Kidney (tissue), 14 donors: ENCODE measurements around the gene ZNF318. TPM values are rescaled to one million over a fixed set of nuclear protein-coding genes. Genes with fewer than 3 reads are reported as not detected.

Experiments
- DNase-seq, 5 donors: peaks; one replicate each; pipeline ENCODE4 v3.0.0-alpha.2; 2013 to 2020
- FAIRE-seq: peaks from 2 replicates; lab custom pipeline; 2012; peaks lifted over from hg19 to GRCh38; lab: Jason Lieb, UNC
- H3K27ac ChIP-seq, 2 donors: one replicate each; pipeline ENCODE4 v1.7.0; 2013; ENCODE audit warnings: low read depth in 2 of 2, low read length in 2 of 2, inconsistent platforms in 1 of 2
- H3K27me3 ChIP-seq: one replicate; pipeline ENCODE4 v1.7.1; 2013; ENCODE audit warnings: low read length, inconsistent platforms; ENCODE audit not compliant: control insufficient read depth, insufficient read depth
- H3K36me3 ChIP-seq, 3 donors: one replicate each; pipeline versions ENCODE4 v1.7.0 to v1.7.1; 2013; ENCODE audit warnings: low read length in 3 of 3, control low read depth in 1 of 3, inconsistent platforms in 1 of 3; ENCODE audit not compliant: insufficient read depth in 3 of 3, control insufficient read depth in 2 of 3
- H3K4me1 ChIP-seq, 3 donors: one replicate each; pipeline versions ENCODE4 v1.7.0 to v1.7.1; 2013; ENCODE audit warnings: low read length in 3 of 3, inconsistent platforms in 1 of 3, low read depth in 1 of 3; ENCODE audit not compliant: control insufficient read depth in 2 of 3, insufficient read depth in 2 of 3
- H3K4me3 ChIP-seq, 3 donors: one replicate each; pipeline versions ENCODE4 v1.7.0 to v1.8.1; 2013; ENCODE audit warnings: low read length in 3 of 3, control low read depth in 1 of 3, inconsistent platforms in 1 of 3
- H3K9ac ChIP-seq, 3 donors: one replicate each; pipeline versions ENCODE4 v1.7.0 to v1.7.1; 2013; ENCODE audit warnings: low read length in 3 of 3, control low read depth in 1 of 3, inconsistent platforms in 1 of 3
- H3K9me3 ChIP-seq, 3 donors: one replicate each; pipeline versions ENCODE4 v1.7.0 to v1.7.1; 2013; ENCODE audit warnings: low read length in 3 of 3, control low read depth in 1 of 3, inconsistent platforms in 1 of 3; ENCODE audit not compliant: control insufficient read depth in 2 of 3, insufficient read depth in 1 of 3
- intact Hi-C: fragments of 100-400 bp; cut with DNase I; formaldehyde crosslinking; loops from one replicate; pipeline ENCODE4 v1.11.1; 2022
- polyA plus RNA-seq: library from polyadenylated mRNA; stranded (reverse); fragments of 350-450 nt; fragmentation: Illumina TruSeq; extraction: RNeasy Lipid Tissue Mini Kit (QIAGEN cat#74804); gene quantifications from one replicate; pipeline ENCODE4 v1.2.3, GENCODE V29; 2014; ENCODE audit warnings: low read depth, low replicate concordance; ENCODE audit not compliant: insufficient read depth
- total RNA-seq: library from RNA; stranded (reverse); fragmentation: NEBNext Ultra II Directional; extraction: Animal tissue kit (Norgen Biotek cat#: 25700); gene quantifications from one replicate; pipeline ENCODE4 v1.2.1, GENCODE V29; 2021
- TF ChIP-seq, protein P1 (sequence below): IDR thresholded peaks from 3 replicates; pipeline ENCODE4 v1.5.1; 2012; ENCODE audit warnings: mild to moderate bottlenecking, moderate library complexity, borderline replicate concordance; ENCODE audit not compliant: insufficient read depth; ENCODE audit errors: extremely low read depth
- donor health status: control.
- donor health status: control.
- donor health status: control.
- donor health status: control.
- donor health status: control.
- donor health status: DM: yes; HTN: yes; CAD: no.
- donor health status: Normal renal cell carcinoma (clear cell type).

ZNF318 gene
- total and polyA plus RNA-seq, 2 donors from 2014 or later = 5.5 to 13.9 TPM

DNA sequence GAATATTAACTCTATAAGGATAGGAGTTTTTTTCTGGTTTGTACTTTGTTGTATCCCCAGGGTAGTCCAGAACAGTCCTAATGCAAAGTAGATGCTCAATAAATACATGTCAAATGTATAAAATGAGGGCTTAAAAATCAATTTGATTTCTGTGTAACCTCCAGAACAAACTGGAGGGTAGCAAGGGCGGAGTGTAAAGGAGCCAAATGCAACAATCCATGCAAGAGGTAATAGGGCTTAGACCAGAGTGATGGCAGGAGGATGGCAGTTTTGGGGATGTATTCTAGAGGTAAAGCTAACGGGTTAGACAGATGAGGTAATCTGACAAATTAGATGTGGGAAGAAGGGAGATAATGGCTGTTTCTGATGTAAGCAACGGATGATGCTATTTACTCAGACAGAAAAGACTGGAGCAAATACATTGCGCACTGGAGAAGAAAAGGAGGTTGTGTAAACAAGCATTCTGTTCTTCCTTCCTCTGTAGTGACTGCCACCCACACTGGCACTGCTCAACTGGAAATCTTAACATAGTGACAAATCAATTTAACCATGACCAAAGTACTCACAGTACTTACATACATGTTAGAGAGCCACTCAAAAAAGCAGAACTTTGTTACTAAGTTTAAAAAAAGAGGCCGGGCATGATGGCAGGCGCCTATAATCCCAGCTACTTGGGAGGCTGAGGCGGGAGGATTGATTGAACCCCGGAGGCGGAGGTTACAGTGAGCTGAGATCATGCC is 2.0 kb downstream of the ZNF318 start:
- no peak overlapping the region for H3K4me3 ChIP-seq
- intact Hi-C loops = no loop called here
- no peaks in the 10 kb centered on the region for H3K27me3 ChIP-seq
- peaks cover 0 to 9% (median 3%) of the 10 kb centered on the region in 3 donors for H3K4me1 ChIP-seq
- FAIRE-seq = no peak
- no peak overlapping the region for H3K27ac ChIP-seq
- DNase-seq = no peak
- H3K9ac ChIP-seq = no peak overlapping the region
- no peaks in the 10 kb centered on the region for H3K9me3 ChIP-seq
- H3K36me3 ChIP-seq = peaks cover 0 to 9% (median 3%) of the 10 kb centered on the region in 3 donors
- TF ChIP-seq, protein P1, sequence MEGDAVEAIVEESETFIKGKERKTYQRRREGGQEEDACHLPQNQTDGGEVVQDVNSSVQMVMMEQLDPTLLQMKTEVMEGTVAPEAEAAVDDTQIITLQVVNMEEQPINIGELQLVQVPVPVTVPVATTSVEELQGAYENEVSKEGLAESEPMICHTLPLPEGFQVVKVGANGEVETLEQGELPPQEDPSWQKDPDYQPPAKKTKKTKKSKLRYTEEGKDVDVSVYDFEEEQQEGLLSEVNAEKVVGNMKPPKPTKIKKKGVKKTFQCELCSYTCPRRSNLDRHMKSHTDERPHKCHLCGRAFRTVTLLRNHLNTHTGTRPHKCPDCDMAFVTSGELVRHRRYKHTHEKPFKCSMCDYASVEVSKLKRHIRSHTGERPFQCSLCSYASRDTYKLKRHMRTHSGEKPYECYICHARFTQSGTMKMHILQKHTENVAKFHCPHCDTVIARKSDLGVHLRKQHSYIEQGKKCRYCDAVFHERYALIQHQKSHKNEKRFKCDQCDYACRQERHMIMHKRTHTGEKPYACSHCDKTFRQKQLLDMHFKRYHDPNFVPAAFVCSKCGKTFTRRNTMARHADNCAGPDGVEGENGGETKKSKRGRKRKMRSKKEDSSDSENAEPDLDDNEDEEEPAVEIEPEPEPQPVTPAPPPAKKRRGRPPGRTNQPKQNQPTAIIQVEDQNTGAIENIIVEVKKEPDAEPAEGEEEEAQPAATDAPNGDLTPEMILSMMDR = no peak

DNA sequence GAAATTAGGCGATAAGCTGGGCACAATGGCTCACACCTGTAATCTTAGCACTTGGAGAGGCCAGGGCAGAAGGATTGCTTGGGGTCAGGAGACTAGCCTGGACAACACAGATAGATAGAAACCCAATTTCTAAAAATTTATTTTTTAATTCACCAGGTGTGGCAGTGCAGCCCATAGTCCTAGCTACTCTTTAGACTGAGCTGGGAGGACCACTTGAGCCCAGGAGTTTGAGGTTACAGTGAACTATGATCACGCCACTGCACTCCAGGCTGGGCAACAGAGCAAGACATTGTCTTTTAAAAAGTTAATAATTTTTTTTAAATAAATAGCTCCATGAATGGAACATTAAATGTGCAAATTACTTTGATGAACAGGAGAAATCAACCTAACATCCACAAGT is 8.2 kb downstream of the ZNF318 start:
- FAIRE-seq (no peak), DNase-seq (no peak)
- no peak overlapping the region for H3K27ac ChIP-seq
- no peak overlapping the region for H3K9ac ChIP-seq
- H3K4me1 ChIP-seq = no peaks in the 10 kb centered on the region
- no peak overlapping the region for H3K4me3 ChIP-seq
- H3K27me3 ChIP-seq = no peaks in the 10 kb centered on the region
- intact Hi-C loops = no loop called here
- peaks cover 2 to 22% (median 14%) of the 10 kb centered on the region in 3 donors for H3K36me3 ChIP-seq
- H3K9me3 ChIP-seq = no peaks in the 10 kb centered on the region
- TF ChIP-seq, protein P1 = no peak

DNA sequence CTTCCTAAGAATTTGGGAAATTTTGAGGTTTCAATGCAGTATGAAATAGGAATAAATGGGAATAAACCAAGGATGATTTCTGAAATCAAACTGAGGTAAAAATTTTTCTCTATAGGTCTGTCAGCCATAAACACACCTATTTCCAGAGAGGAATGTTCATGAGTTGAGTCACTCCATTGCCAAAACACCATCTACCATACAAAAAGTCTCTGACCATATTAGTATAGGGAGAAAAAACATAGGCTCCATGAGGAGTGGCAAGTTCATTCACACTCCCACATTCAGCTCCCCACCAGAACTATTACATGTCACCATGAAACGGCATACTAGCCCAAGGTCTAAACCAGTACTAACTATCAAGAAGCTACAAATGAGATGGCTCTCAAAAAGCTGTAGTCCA is 9.6 kb downstream of the ZNF318 start:
- H3K36me3 ChIP-seq = peaks cover 6 to 27% (median 23%) of the 10 kb centered on the region in 3 donors
- FAIRE-seq = no peak
- no peaks in the 10 kb centered on the region for H3K4me1 ChIP-seq
- no peaks in the 10 kb centered on the region for H3K27me3 ChIP-seq
- no peaks in the 10 kb centered on the region for H3K9me3 ChIP-seq
- intact Hi-C loops = no loop called here
- DNase-seq = no peak
- TF ChIP-seq, protein P1 = no peak
- H3K27ac ChIP-seq = no peak overlapping the region
- H3K4me3 ChIP-seq = no peak overlapping the region
- H3K9ac ChIP-seq = no peak overlapping the region
